ENCODE measurements around the gene FCN1.

- no peak for TF ChIP-seq CTCF (IDR thresholded peaks at IDR 0.05; ENCODE audit: low read length)
- TF ChIP-seq EZH2 (optimal IDR thresholded peaks at IDR 0.05; ENCODE audit: low read depth, low read length) = no peak
- TF ChIP-seq EZH2phosphoT487 (IDR thresholded peaks at IDR 0.05; ENCODE audit: low read length) = no peak
Observed at GRCh38 chr9:134913041-134913712, 4.5 kb downstream of the FCN1 start.
